NCI-H1436 (cell line): ENCODE measurements around the gene LCN2.
"Not testable (repeated sequence)": the region's sequence is repeated elsewhere in the genome, so short reads cannot be mapped to it uniquely, and the experiment has no call there.

Source experiments
- DNase-seq: peaks from one replicate; lab custom pipeline; 2025; lab: John Stamatoyannopoulos, UW

LCN2 gene

GRCh38 chr9:128149001-128149701 lies at the start of gene LCN2:
Gene LCN2, plus strand, starts transcription at chr9:128149453. Its CDS starts 73 bp downstream, at chr9:128149526.
- no peak for DNase-seq

DNA sequence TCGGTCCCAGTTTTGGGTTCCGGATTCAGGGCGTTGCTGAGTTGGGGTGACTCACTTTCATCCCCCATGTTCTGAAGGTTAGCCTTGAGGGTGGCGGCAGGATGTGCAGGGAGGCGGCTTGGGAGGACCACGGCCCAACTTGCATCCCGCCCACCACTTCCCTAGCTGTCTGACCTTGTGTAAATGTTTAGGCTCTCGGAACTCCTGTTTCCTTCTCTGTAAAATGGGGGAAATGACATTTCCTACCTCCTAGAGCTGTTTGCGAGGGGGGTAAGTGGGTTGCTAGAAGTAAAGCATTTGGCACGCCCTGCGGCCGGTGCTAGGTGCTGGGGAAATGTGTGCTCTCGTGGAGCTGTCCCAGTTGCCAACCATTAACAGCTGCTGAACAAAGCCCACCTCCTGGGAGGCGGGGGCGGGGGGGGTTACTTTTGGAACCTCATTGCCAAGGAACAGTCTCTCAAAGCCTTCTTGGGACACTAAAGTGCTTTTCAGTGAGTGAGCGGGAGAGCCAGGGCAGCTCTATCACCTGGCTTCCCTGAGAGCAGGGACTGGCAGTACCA lies 49.2 kb upstream of the LCN2 start:
- no peak for DNase-seq

GRCh38 chr9:128100581-128100980 lies 48.7 kb upstream of the LCN2 start:
- no peak for DNase-seq

- no peak for DNase-seq
These were observed 48.0 kb upstream of the LCN2 start for GRCh38 chr9:128101231-128101661.

DNA sequence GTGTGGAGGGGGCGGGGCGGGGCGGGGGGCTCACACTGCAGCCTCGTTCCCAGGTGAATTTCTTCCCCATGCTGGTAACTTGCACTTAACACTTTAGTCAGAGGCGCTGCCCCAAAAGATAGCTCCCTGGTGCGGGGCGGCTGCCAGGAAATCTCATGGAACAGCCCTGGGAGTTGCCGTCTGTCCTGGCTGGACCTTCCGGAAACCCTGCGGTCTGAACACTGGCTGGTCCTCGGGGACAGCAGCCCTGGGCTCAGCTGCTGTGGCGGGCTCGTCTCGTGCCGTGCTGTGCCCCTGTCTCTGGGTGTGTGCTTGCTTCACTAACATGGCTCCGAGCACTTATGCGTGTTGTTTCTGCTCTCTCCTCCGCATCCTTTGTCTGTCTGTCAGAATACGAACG lies 47.6 kb upstream of the LCN2 start:
- no peak for DNase-seq

DNA sequence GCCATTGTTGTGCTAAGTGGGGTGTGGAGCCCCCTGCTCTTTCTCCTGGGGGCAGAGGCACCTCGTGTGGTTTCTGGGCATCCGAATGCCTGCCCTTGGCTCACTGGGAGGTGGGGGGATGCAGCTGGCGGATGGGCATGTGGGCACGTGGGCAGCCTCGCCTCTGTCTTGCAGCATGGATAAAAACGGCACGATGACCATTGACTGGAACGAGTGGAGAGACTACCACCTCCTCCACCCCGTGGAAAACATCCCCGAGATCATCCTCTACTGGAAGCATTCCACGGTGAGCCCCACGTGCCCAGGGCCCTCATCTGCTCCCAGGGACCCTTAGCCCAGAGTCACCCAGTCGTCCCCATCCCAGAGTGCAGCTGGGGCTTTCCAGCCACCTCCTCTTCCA lies 47.1 kb upstream of the LCN2 start:
- DNase-seq: no peak

DNA sequence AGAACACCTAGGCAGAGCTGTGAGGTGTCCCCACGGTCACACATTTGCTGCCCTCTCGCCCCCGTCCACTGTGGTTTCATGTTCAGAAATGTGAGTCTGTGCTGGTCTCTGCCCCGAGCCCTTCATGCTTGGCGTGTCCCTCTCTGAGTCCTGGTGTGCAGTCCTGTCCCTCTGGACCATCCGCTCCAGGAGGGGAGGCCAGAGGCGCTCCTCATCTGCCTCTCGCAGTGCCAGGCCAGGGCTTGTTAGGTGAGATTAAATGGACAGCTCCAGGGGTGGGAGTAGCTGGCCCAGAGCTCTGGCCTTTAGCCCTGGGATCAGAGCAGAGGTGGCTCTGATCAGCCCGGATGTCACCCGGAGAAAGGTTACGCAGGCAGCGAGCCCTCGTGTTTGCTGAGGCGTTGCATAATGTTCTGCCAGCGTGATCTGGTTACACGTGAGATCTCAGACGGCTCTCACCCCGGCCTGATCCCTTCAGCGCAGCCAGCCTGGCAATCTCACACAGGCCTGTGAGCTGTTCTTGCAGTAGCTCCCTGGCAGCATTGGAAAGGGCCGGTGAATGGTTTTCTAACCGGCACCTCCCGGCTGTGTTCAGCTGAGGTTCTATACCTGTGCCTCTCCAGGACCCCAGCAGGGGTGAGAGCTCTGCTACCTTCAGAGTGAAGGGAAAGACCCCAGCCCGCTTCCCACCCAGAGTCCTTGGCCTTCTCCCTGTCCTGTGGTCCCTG lies 46.2 kb upstream of the LCN2 start:
- no peak for DNase-seq

DNA sequence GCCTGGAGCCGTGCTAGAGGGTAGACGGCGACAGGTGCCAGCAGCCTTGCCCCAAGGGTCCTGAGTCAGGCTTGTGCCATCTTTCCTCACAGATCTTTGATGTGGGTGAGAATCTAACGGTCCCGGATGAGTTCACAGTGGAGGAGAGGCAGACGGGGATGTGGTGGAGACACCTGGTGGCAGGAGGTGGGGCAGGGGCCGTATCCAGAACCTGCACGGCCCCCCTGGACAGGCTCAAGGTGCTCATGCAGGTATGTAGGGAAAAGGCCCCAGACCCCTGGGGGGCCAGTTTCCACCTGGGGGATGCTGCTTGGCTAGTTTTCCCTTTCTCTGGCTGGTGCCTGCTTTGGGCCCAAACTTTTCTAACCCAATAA lies 45.7 kb upstream of the LCN2 start:
- no peak for DNase-seq

- no peak for DNase-seq
These were observed 45.1 kb upstream of the LCN2 start for GRCh38 chr9:128104171-128104618.

DNA sequence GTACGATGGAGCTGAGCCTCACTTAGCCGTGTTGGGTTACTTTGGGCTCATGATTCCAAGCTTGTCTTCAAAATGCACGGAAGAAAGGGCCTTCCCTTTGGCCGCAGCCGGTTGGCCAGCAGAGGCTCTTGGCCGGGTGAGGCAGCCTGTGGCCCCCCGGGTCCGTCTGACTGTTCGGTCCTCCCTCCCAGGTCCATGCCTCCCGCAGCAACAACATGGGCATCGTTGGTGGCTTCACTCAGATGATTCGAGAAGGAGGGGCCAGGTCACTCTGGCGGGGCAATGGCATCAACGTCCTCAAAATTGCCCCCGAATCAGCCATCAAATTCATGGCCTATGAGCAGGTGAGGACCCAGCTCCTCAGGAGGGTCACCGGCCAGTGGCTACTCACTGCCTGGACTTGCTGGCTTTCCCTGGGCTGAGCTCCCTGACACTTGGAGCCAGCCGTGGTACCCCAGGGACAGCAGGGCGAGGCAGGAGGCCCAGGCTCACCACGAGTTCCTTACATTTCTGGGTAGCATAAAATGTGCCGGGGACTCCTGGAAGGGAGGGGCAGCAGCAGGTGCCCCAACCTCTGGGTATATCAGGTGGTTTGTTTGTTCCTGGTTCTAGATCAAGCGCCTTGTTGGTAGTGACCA lies 43.6 kb upstream of the LCN2 start:
- no peak for DNase-seq

- DNase-seq: no peak
These were observed 42.9 kb upstream of the LCN2 start for GRCh38 chr9:128106181-128106939.

DNA sequence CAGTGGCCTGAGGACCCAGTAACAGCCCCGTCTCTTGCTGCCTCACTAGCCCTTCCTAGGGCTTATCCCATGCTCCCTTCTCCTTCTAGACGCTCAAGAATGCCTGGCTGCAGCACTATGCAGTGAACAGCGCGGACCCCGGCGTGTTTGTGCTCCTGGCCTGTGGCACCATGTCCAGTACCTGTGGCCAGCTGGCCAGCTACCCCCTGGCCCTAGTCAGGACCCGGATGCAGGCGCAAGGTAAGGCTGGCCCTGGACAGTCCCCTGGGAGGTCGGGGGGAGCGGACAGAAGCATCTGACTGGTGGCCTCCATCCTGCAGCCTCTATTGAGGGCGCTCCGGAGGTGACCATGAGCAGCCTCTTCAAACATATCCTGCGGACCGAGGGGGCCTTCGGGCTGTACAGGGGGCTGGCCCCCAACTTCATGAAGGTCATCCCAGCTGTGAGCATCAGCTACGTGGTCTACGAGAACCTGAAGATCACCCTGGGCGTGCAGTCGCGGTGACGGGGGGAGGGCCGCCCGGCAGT lies 42.2 kb upstream of the LCN2 start:
- no peak for DNase-seq

GRCh38 chr9:128107468-128108268 lies 41.6 kb upstream of the LCN2 start:
- no peak for DNase-seq

DNA sequence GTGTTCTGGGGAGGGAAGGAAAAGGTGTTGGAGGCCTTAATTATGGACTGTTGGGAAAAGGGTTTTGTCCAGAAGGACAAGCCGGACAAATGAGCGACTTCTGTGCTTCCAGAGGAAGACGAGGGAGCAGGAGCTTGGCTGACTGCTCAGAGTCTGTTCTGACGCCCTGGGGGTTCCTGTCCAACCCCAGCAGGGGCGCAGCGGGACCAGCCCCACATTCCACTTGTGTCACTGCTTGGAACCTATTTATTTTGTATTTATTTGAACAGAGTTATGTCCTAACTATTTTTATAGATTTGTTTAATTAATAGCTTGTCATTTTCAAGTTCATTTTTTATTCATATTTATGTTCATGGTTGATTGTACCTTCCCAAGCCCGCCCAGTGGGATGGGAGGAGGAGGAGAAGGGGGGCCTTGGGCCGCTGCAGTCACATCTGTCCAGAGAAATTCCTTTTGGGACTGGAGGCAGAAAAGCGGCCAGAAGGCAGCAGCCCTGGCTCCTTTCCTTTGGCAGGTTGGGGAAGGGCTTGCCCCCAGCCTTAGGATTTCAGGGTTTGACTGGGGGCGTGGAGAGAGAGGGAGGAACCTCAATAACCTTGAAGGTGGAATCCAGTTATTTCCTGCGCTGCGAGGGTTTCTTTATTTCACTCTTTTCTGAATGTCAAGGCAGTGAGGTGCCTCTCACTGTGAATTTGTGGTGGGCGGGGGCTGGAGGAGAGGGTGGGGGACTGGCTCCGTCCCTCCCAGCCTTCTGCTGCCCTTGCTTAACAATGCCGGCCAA lies 40.8 kb upstream of the LCN2 start:
- no peak for DNase-seq

- DNase-seq: no peak
These were observed 40.1 kb upstream of the LCN2 start for GRCh38 chr9:128109050-128109709.

- not testable (repeated sequence) for DNase-seq
These were observed 37.5 kb upstream of the LCN2 start for GRCh38 chr9:128111726-128112125.

- DNase-seq: no peak
These were observed 35.5 kb upstream of the LCN2 start for GRCh38 chr9:128113526-128114325.

- DNase-seq: no peak
These were observed 34.7 kb upstream of the LCN2 start for GRCh38 chr9:128114326-128115186.
